T-helper 1 cell (primary cell): Measurements from ENCODE around the gene LLPH.

Experiments used
- DNase-seq, 5 donors: peaks; one replicate each; pipeline ENCODE4 v3.0.0-alpha.2; 2012 to 2020

The LLPH gene

GRCh38 chr12:66090157-66090556 is 40.4 kb downstream of the LLPH start:
- DNase-seq: no peak

GRCh38 chr12:66087365-66087943 is 43.1 kb downstream of the LLPH start:
- DNase-seq: peak in 2 of 5 donors; percentile 20 to 33

DNA sequence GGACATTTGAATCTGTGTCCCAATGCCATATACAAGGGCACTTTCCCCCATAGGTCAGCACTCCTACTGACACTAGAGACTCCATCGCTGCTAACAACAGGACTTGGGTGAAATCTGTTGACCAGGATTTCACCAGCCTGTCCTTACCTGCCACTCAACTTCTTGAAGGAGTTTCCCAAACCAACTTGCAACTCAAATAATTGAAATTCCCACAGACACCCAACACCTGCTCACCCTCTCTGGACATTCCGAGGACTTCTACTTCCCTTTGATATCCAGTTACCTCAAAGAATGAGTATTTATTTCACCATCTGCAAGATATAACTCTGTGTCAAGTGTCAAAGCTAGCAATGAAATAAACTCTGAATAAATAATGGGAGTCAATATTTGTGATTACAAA is 44.6 kb downstream of the LLPH start:
- DNase-seq: no peak

DNA sequence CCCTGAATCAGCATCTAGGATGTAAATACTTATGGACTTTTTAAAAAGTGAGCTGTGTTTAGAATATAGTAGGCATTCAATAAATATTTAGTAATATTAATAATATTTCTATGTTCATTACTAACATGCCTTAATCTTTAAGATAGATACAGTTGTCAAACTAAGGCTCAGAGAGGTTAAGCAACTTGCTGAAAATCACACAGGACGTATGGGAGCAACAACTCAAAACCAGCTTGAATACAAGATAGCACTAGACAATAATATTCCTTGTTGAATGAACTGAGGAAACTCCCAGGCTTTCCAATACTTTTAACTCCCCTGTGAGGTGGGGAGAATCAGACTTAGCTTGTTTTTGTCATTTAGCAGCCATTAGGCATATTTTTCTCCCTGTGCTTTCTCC is 45.3 kb downstream of the LLPH start:
- no peak for DNase-seq

DNA sequence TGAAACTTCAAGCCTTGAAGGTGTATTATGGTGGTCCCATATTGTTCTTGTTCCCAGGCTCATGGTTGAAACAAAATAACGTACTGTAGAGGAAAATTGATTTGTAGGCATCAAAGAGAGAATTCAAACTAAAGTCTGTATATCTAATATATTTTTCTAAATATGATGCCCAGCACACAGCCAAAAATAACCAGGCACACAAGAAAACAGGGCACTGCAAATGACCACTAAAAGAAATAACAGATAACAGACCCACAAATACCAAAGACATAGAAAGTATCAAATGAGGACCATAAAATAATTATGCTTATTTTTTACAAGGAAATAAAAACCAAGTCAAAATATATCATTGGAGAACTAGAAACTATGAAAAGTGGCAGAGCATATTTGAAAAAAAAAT is 46.8 kb downstream of the LLPH start:
- no peak for DNase-seq

DNA sequence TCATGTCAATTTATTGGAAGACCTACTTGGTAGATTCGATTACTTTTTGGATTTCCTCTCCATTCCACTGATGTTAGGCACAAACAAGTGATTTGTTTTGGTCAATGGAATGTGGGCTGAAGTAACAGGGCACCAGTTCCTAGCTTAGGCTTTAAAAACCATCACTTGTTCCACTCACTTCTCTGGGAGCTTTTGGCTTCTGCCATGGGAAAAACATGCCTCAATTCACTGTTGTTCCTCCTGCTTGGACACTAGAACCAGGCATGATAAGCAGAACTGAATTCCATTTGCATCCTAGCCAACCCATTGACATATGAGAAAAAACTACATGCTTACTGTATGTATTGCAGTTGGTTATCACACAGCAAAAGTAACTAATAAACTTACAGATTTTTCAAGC is 47.8 kb downstream of the LLPH start:
- no peak for DNase-seq

GRCh38 chr12:66080791-66081190 is 49.8 kb downstream of the LLPH start:
- DNase-seq: no peak

GRCh38 chr12:66077542-66077941 is 53.0 kb downstream of the LLPH start:
- DNase-seq: no peak

GRCh38 chr12:66074561-66074960 is 56.0 kb downstream of the LLPH start:
- no peak for DNase-seq

- DNase-seq: no peak
Observed at GRCh38 chr12:66072566-66072965, 58.0 kb downstream of the LLPH start.

DNA sequence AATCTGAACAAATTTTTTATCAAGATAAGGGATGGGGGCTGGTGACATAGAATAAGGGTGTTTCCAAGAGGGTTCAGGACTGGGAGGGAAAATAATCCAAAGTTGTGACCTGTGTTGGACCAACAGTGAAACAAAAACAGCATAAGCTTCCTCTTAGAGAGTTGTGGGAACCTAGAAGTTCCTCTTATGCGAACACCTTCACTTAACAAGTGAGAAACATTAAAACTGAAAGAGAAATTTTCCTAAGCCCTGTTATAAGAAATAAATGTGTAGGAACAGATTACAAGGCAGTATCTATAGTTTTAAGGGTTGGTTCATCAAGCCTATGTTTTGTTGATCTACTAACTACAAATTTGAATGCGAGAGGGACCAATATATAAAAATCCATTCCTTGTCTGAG is 58.4 kb downstream of the LLPH start:
- DNase-seq: no peak

- DNase-seq: no peak
Observed at GRCh38 chr12:66071549-66071948, 59.0 kb downstream of the LLPH start.

DNA sequence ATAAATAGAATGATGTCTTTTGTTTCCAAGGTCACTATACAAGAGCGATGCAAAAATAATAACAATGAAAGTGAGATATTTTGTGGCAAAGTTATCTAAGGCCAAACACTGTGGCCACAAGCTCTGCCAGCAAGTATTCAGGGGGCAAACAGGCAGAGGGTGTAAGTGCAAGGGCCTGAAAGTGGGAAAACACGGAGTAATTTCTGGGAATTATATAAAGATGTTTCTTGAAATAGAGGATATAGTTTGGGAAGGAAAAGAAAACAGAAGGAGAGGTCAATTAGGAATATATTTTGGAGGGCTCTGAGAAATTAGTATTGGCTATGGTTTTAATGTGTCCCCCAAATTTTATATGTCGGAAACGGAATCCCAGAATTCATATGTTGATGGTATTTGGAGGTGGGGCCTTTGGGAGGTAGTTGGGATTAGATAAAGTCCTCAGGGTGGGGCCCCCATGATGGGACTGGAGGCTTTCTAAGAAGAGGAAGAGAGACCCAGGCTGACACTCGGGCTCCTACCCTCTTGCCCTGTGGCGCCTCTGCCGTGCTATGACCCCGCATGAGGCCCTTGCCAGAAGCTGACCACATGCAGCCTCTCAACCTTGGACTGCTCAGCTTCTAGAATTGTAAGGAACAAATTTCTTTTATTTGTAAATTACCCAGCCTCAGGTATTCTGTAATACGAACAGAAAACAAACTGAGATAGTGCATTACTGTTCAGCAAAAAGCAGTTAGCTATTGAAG is 60.0 kb downstream of the LLPH start:
- no peak for DNase-seq

- DNase-seq: no peak
Observed at GRCh38 chr12:66066929-66067523, 63.5 kb downstream of the LLPH start.
